IMR-90 (cell line): Measurements from ENCODE around the gene ANP32B.

ENCODE experiments used
- CEBPB ChIP-seq: IDR thresholded peaks from 2 replicates; pipeline ENCODE4 v1.6.1; 2012; ENCODE audit warnings: low read depth, low read length, improper control_type of control experiment
- CHD1 ChIP-seq: IDR thresholded peaks from 2 replicates; pipeline ENCODE4 v1.6.1; 2012; ENCODE audit warnings: low read depth, low read length, improper control_type of control experiment
- CTCF ChIP-seq: conservative IDR thresholded peaks from 2 replicates; pipeline ENCODE4 v1.5.1; 2012; ENCODE audit warnings: mild to moderate bottlenecking, low read depth, low read length, improper control_type of control experiment
- MXI1 ChIP-seq: IDR thresholded peaks from 2 replicates; pipeline ENCODE4 v1.6.1; 2012; ENCODE audit warnings: low read depth, mild to moderate bottlenecking, low read length, moderate library complexity, borderline replicate concordance
- POLR2A ChIP-seq: IDR thresholded peaks from 2 replicates; pipeline ENCODE4 v1.6.1; 2012; ENCODE audit warnings: mild to moderate bottlenecking, low read depth, low read length
- RAD21 ChIP-seq: IDR thresholded peaks from 2 replicates; pipeline ENCODE4 v1.6.1; 2012; ENCODE audit warnings: low read length, improper control_type of control experiment

- TF ChIP-seq RAD21: no peak
- no peak for TF ChIP-seq CTCF
- no peak for TF ChIP-seq POLR2A
- TF ChIP-seq MXI1: no peak
- no peak for TF ChIP-seq CHD1
- no peak for TF ChIP-seq CEBPB
Measured at GRCh38 chr9:97940233-97940632, 42.9 kb upstream of the ANP32B start.
